Measurements from ENCODE around the gene NKAIN4.

GRCh38 chr20:63284544-63284949, 30.3 kb upstream of the NKAIN4 start:
- TF ChIP-seq EZH2 (IDR thresholded peaks at IDR 0.05; ENCODE audit: low read depth, unreplicated experiment) (no peak), CTCF (conservative IDR thresholded peaks at IDR 0.05; ENCODE audit: low read depth in 2 of 2) (no peak), CREB1 (CRISPR knock-in tag; IDR thresholded peaks at IDR 0.05; ENCODE audit: low read depth) (no peak), REST (IDR thresholded peaks at IDR 0.05; ENCODE audit: unreplicated experiment) (no peak), POLR2AphosphoS5 (IDR thresholded peaks at IDR 0.05; ENCODE audit: low read depth) (no peak), EZH2phosphoT487 (IDR thresholded peaks at IDR 0.05; ENCODE audit: unreplicated experiment) (no peak)
